ENCODE data around the gene SYNJ2BP. TPM values are rescaled to one million over a fixed set of nuclear protein-coding genes. Genes with fewer than 3 reads are reported as not detected.

Gene SYNJ2BP
- total RNA-seq, 1 donor from 2014 or later: 24.7 TPM

DNA sequence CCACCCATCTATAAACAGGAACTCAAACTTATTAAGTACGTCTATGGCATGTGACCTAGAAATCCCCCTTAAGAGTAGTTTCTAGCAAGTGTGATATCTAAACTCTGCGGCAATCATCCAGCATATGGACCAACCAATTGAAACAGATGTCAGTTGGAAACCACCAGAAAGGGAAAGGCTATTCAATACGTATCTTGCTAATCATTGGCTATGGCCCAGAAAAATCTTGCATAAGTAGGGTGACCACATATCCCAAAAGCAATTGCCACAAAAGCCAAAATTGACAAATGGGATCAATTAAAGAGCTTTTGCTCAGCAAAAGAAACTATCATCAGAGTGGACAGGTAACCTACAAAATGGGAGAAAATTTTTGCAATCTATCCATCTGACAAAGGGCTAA is 24.2 kb downstream of the SYNJ2BP start:
- DNase-seq (ENCODE audit: extremely low read depth, low read depth, low spot score): no peak

DNA sequence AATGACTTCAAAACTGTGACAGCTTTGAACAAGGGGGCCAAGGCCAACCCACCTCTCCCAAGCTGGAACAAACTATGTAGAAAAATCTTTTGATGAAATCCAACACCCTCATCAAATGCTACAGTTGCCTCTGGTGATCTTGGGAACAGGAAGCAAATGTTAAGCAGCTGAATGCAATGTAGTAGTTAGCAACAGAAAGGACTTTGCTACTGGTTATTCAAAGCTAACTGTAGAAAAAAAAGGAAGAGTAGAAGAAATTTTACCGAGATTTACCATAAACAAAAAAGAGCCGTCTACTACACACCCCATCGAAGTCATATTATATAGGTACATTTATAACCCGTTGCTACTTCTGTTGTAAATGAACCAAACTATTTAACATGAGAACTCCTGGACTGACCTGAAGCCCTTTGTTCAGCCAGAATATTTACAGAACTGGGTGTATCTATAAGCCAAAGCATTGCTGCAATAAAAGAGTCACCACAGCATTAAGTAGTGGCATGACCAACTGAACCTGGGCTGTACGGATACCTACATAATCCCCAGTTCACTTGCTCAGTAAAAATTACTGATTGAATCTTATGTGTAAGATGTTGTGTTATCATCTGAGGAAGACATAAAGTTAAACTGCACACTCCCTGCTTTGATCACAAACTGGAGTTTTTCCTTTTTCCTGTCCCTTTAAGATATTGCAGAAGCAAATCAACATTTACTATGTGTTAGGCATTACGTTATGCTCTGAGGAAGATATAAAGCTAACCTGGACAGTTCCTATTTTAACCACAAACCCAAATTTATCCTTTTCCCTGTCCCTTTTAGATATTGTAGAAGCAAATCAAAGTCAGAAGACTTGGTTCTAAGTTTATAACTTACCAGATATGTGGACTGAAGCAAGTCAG is 25.1 kb downstream of the SYNJ2BP start:
- DNase-seq (ENCODE audit: extremely low read depth, low read depth, low spot score): no peak

DNA sequence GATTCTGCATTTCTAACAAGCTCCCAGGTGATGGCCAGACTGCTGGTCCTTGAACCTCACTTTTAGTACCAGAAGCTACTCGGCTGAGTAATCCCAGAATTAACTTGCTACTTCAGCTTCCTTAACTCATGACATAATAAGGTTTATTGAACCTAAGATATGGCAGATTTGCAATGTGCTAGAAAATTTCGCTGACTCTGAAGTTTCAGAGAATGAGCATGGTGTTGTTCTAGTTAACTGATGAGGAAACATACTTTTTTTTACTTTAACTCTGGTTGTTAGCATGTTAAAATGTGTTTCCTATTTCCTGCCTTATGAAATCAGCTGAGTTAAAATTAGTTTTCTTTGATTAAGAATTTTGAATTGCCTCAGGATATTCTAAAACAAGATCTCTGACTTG is 34.4 kb downstream of the SYNJ2BP start:
- no peak for DNase-seq (ENCODE audit: extremely low read depth, low read depth, low spot score)

DNA sequence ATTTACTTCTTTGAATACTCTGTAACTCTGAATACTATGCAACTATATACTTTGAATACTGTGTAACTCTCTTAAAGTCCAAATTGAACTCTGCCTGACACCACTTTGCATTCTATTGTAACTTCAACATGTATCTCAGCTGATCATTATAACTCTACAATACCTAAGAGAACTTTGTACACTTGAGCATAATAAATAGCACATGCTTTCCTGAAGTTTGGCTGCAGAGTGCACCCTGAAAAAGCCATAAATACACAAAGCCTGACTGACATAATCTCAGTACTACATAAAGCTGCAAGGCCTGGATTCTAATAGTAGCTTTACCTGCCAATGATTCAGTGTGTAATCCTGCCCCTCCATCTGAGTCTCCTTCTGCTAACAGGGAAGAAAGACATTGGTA is 36.1 kb downstream of the SYNJ2BP start:
- DNase-seq (ENCODE audit: extremely low read depth, low read depth, low spot score): no peak

DNA sequence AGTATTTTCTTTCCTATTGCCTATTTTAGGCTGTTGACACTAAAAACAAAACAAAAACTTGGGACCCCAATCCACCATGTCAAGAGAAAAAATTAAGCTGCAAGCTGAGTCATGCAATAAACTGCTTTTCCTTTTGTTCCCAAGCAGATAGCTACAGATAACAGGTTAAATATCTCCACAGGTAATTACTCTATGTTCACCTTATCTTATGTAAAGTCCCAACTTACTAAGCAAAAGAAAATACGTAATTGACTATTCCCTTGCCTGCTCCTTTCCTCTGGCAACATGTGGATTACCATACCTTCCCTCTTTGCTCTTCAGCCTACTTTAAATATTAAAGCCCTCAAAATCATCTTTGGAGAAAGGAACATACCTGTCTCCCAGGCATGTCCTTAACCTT is 38.2 kb downstream of the SYNJ2BP start:
- no peak for DNase-seq (ENCODE audit: extremely low read depth, low read depth, low spot score)

Other genes with a start within 250 kb of the SYNJ2BP start
- 0.06 TPM in 1 of 2 replicates, not detected in the other for gene SLC8A3, start 228.1 kb downstream of the SYNJ2BP start, total RNA-seq
- 30.4 and 34.0 TPM in 2 replicates for gene COX16, start 57.4 kb downstream of the SYNJ2BP start, total RNA-seq
- gene ADAM21, start 35.1 kb upstream of the SYNJ2BP start, total RNA-seq: 0.12 and 0.19 TPM in 2 replicates
- gene ADAM20, start 117.9 kb upstream of the SYNJ2BP start, total RNA-seq: 0.10 and 0.47 TPM in 2 replicates
- 24.0 and 26.8 TPM in 2 replicates for gene MED6, start 183.6 kb upstream of the SYNJ2BP start, total RNA-seq
- gene TTC9, start 224.8 kb upstream of the SYNJ2BP start, total RNA-seq: 0.76 and 4.3 TPM in 2 replicates